B cell (primary cell): Measurements from ENCODE around the gene EFCC1.

ENCODE experiments used
- CTCF ChIP-seq: fragments of 200-600 bp; IDR thresholded peaks from one replicate; pipeline ENCODE4 v1.8.0; 2022; ENCODE audit warnings: antibody characterized with exemption, mild to moderate bottlenecking
- EZH2 ChIP-seq: IDR thresholded peaks from 2 replicates; pipeline ENCODE4 v1.6.1; 2012; ENCODE audit warnings: borderline replicate concordance, low read depth, mild to moderate bottlenecking, moderate library complexity, low read length; ENCODE audit not compliant: insufficient read depth, poor library complexity, severe bottlenecking

- no peak for TF ChIP-seq CTCF
- TF ChIP-seq EZH2 = no peak
These were observed 24.0 kb downstream of the EFCC1 start for GRCh38 chr3:129025108-129025507.
